Neural cell (in vitro differentiated cells): Measurements from ENCODE around the gene PSORS1C2.

ENCODE experiments used
- EP300 ChIP-seq: fragments of 450-650 bp; conservative IDR thresholded peaks from 2 replicates; pipeline ENCODE4 v1.6.1; 2014; ENCODE audit warnings: antibody characterized with exemption, mild to moderate bottlenecking, moderate library complexity; ENCODE audit not compliant: poor library complexity, severe bottlenecking
- EZH2 ChIP-seq: fragments of 200-600, 300-800 bp; shearing (Covaris generic), sonication (generic); IDR thresholded peaks from 2 replicates; pipeline ENCODE4 v1.6.1; 2014; ENCODE audit warnings: antibody characterized with exemption, low read length, borderline replicate concordance, mild to moderate bottlenecking; ENCODE audit not compliant: insufficient read depth, poor library complexity, severe bottlenecking
- MXI1 ChIP-seq: fragments of 450-650 bp; conservative IDR thresholded peaks from 2 replicates; pipeline ENCODE4 v1.6.1; 2014; ENCODE audit warnings: antibody characterized with exemption, mild to moderate bottlenecking; ENCODE audit not compliant: poor library complexity, severe bottlenecking
- POLR2AphosphoS5 ChIP-seq: IDR thresholded peaks from 2 replicates; pipeline ENCODE4 v1.6.1; 2012
- RAD21 ChIP-seq: fragments of 450-650 bp; conservative IDR thresholded peaks from 2 replicates; pipeline ENCODE4 v1.6.1; 2014; ENCODE audit warnings: antibody characterized with exemption, mild to moderate bottlenecking, moderate library complexity
- TAF1 ChIP-seq: IDR thresholded peaks from 2 replicates; pipeline ENCODE4 v1.6.1; 2012; ENCODE audit warnings: low read depth
- TF ChIP-seq, protein P1 (sequence below): fragments of 450-650 bp; IDR thresholded peaks from 2 replicates; pipeline ENCODE4 v1.5.1; 2014; ENCODE audit warnings: antibody characterized with exemption, mild to moderate bottlenecking, moderate library complexity; ENCODE audit not compliant: poor library complexity, severe bottlenecking
- TF ChIP-seq, protein P2 (sequence below): IDR thresholded peaks from 2 replicates; pipeline ENCODE4 v1.6.1; 2012; ENCODE audit warnings: borderline replicate concordance

DNA sequence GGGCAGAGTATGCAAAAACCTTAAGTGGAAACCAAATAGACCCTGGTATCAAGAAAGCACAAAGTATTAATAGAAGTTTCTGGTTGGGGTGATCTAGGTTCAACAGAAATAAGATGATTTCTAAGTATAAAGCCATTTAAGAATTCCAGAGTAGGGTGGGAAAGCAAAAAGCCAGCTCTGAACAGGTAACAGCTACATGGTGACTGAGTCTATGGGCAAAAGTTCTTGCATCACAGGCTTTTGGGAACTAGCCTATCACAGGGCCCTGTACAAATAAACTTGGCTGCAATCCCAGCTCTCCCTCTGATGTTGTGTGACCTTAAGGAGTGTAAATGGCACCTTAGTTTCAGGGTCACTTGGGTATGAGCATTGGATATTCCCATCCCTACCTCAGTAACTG is 25.1 kb upstream of the PSORS1C2 start:
- TF ChIP-seq, protein P1, sequence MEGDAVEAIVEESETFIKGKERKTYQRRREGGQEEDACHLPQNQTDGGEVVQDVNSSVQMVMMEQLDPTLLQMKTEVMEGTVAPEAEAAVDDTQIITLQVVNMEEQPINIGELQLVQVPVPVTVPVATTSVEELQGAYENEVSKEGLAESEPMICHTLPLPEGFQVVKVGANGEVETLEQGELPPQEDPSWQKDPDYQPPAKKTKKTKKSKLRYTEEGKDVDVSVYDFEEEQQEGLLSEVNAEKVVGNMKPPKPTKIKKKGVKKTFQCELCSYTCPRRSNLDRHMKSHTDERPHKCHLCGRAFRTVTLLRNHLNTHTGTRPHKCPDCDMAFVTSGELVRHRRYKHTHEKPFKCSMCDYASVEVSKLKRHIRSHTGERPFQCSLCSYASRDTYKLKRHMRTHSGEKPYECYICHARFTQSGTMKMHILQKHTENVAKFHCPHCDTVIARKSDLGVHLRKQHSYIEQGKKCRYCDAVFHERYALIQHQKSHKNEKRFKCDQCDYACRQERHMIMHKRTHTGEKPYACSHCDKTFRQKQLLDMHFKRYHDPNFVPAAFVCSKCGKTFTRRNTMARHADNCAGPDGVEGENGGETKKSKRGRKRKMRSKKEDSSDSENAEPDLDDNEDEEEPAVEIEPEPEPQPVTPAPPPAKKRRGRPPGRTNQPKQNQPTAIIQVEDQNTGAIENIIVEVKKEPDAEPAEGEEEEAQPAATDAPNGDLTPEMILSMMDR: no peak
- no peak for TF ChIP-seq RAD21
- no peak for TF ChIP-seq MXI1
- no peak for TF ChIP-seq EZH2
- TF ChIP-seq, protein P2, sequence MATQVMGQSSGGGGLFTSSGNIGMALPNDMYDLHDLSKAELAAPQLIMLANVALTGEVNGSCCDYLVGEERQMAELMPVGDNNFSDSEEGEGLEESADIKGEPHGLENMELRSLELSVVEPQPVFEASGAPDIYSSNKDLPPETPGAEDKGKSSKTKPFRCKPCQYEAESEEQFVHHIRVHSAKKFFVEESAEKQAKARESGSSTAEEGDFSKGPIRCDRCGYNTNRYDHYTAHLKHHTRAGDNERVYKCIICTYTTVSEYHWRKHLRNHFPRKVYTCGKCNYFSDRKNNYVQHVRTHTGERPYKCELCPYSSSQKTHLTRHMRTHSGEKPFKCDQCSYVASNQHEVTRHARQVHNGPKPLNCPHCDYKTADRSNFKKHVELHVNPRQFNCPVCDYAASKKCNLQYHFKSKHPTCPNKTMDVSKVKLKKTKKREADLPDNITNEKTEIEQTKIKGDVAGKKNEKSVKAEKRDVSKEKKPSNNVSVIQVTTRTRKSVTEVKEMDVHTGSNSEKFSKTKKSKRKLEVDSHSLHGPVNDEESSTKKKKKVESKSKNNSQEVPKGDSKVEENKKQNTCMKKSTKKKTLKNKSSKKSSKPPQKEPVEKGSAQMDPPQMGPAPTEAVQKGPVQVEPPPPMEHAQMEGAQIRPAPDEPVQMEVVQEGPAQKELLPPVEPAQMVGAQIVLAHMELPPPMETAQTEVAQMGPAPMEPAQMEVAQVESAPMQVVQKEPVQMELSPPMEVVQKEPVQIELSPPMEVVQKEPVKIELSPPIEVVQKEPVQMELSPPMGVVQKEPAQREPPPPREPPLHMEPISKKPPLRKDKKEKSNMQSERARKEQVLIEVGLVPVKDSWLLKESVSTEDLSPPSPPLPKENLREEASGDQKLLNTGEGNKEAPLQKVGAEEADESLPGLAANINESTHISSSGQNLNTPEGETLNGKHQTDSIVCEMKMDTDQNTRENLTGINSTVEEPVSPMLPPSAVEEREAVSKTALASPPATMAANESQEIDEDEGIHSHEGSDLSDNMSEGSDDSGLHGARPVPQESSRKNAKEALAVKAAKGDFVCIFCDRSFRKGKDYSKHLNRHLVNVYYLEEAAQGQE: no peak
- TF ChIP-seq EP300: no peak
- TF ChIP-seq TAF1: no peak
- TF ChIP-seq POLR2AphosphoS5: no peak
